Parathyroid adenoma (tissue), 2 donors: ENCODE measurements around the gene SCNN1G.
A peak's percentile ranks its signal among the peaks of the same experiment; 100 is the strongest.

Source experiments
- H2AFZ ChIP-seq: fragments of 300-600 bp; sonication (generic); one replicate; pipeline ENCODE4 v1.7.0; 2017; ENCODE audit warnings: antibody characterized with exemption, mild to moderate bottlenecking
- H3K27ac ChIP-seq: fragments of 300-600 bp; sonication (generic); one replicate; pipeline ENCODE4 v1.7.0; 2017
- H3K27me3 ChIP-seq: fragments of 300-600 bp; sonication (generic); one replicate; pipeline ENCODE4 v1.7.0; 2017; ENCODE audit warnings: low read length; ENCODE audit not compliant: control insufficient read depth, insufficient read depth
- H3K36me3 ChIP-seq: fragments of 300-600 bp; sonication (generic); one replicate; pipeline ENCODE4 v1.7.0; 2017; ENCODE audit warnings: low read length; ENCODE audit not compliant: control insufficient read depth, insufficient read depth
- H3K4me1 ChIP-seq: fragments of 300-600 bp; sonication (generic); one replicate; pipeline ENCODE4 v1.7.0; 2017; ENCODE audit warnings: control low read depth
- H3K4me2 ChIP-seq: fragments of 300-600 bp; sonication (generic); one replicate; pipeline ENCODE4 v1.7.0; 2017; ENCODE audit warnings: low read length
- H3K4me3 ChIP-seq: fragments of 300-600 bp; sonication (generic); one replicate; pipeline ENCODE4 v1.7.0; 2017; ENCODE audit warnings: low read depth, low read length
- H3K79me2 ChIP-seq: fragments of 300-600 bp; sonication (generic); one replicate; pipeline ENCODE4 v1.7.0; 2017; ENCODE audit warnings: control low read depth
- H3K9ac ChIP-seq: fragments of 300-600 bp; sonication (generic); one replicate; pipeline ENCODE4 v1.7.0; 2017; ENCODE audit warnings: mild to moderate bottlenecking
- H3K9me3 ChIP-seq: fragments of 300-600 bp; sonication (generic); one replicate; pipeline ENCODE4 v1.7.0; 2017; ENCODE audit warnings: low read length; ENCODE audit not compliant: control insufficient read depth
- TF ChIP-seq, protein P1 (sequence below): fragments of 300-600 bp; sonication (generic); IDR thresholded peaks from one replicate; pipeline ENCODE4 v1.7.0; 2017; ENCODE audit warnings: antibody characterized with exemption, mild to moderate bottlenecking
- donor health status: primary hyperparathyroidism.

The SCNN1G gene

DNA sequence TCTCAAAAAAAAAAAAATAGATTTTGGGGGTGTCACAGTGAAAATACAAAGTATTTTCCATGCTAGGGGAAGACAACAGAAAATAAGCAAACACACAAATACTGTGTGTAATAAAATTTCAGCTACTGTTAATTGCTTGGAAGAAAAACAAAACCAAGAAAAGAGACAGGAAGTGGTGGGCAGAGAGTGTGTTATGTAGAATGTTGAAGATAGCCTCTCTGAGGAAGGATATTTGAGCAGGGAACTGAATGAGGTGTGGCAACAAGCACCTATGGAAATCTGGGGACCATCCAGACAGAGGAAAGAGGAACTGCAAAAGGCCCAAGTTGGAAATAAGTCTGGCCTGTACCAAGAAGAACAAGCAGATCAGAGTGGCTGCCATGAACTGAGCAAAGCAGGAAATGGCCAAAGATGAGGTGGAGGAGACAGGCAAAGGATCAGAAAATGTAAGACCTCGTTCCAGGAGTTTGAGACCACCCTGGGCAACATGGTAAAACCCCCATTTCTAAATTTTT, 25.5 kb upstream of the SCNN1G start:
- Histone ChIP-seq H3K79me2 (no peaks in the 10 kb centered on the region), H3K27me3 (no peaks in the 10 kb centered on the region), H2AFZ (no peak overlapping the region), H3K4me1 (peaks cover 27% of the 10 kb centered on the region), H3K9ac (no peak overlapping the region), H3K4me2 (no peak overlapping the region), H3K9me3 (no peaks in the 10 kb centered on the region), H3K36me3 (no peaks in the 10 kb centered on the region), H3K4me3 (no peak overlapping the region), H3K27ac (no peak overlapping the region)
- TF ChIP-seq, protein P1, sequence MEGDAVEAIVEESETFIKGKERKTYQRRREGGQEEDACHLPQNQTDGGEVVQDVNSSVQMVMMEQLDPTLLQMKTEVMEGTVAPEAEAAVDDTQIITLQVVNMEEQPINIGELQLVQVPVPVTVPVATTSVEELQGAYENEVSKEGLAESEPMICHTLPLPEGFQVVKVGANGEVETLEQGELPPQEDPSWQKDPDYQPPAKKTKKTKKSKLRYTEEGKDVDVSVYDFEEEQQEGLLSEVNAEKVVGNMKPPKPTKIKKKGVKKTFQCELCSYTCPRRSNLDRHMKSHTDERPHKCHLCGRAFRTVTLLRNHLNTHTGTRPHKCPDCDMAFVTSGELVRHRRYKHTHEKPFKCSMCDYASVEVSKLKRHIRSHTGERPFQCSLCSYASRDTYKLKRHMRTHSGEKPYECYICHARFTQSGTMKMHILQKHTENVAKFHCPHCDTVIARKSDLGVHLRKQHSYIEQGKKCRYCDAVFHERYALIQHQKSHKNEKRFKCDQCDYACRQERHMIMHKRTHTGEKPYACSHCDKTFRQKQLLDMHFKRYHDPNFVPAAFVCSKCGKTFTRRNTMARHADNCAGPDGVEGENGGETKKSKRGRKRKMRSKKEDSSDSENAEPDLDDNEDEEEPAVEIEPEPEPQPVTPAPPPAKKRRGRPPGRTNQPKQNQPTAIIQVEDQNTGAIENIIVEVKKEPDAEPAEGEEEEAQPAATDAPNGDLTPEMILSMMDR, result no peak

DNA sequence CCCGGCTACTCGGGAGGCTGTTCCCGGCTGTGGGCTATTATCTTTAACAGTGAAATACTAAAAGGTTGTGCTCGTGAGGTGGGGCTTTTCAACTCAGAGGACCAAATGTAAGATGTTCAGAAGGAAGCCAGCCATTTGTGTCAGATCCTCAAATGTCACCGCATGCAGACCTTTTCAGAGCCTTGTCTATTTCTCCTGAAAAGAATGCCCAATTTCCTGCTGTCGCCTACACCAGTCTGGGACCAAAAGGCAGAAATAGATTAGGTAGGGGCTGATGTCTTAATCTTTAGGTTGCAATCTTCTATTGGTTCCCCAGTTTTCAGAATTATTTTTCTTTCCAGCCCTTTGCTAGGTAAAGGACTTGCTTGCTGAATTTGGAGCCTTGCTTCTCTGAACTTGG, 24.4 kb upstream of the SCNN1G start:
- H3K9ac ChIP-seq, result no peak overlapping the region
- H3K36me3 ChIP-seq, result no peaks in the 10 kb centered on the region
- no peak overlapping the region for H3K4me3 ChIP-seq
- no peaks in the 10 kb centered on the region for H3K27me3 ChIP-seq
- no peak overlapping the region for H3K27ac ChIP-seq
- H3K4me1 ChIP-seq, result peaks cover 27% of the 10 kb centered on the region
- no peak overlapping the region for H2AFZ ChIP-seq
- TF ChIP-seq, protein P1, result no peak
- no peak overlapping the region for H3K4me2 ChIP-seq
- H3K79me2 ChIP-seq, result no peaks in the 10 kb centered on the region
- H3K9me3 ChIP-seq, result no peaks in the 10 kb centered on the region

DNA sequence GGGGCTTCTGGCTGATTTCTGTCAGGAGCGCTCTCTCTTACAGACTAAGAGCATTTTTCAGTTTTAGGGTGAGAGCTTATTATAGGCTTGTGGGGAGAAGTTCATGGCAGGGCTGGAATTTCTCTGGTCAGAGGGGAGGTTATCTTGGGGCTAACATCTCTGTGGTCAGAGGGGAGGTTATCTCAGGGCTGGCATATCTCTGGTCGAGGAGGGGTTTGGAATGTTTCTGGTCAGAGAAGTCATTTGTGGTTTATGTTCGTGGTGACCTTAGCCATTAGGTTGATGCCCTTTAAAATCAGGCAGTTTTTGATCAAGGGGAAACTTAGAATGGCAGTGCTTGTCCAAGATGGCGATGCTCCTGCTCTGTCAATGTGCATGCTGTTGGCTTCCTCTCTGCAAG, 22.5 kb upstream of the SCNN1G start:
- Histone ChIP-seq H3K27ac (peak overlapping the region; percentile 66), H2AFZ (peak overlapping the region; percentile 35), H3K9ac (no peak overlapping the region), H3K27me3 (no peaks in the 10 kb centered on the region), H3K4me2 (peak overlapping the region; percentile 0), H3K79me2 (no peaks in the 10 kb centered on the region), H3K4me1 (peaks cover 17% of the 10 kb centered on the region), H3K4me3 (no peak overlapping the region), H3K9me3 (no peaks in the 10 kb centered on the region), H3K36me3 (no peaks in the 10 kb centered on the region)
- TF ChIP-seq, protein P1, result no peak

DNA sequence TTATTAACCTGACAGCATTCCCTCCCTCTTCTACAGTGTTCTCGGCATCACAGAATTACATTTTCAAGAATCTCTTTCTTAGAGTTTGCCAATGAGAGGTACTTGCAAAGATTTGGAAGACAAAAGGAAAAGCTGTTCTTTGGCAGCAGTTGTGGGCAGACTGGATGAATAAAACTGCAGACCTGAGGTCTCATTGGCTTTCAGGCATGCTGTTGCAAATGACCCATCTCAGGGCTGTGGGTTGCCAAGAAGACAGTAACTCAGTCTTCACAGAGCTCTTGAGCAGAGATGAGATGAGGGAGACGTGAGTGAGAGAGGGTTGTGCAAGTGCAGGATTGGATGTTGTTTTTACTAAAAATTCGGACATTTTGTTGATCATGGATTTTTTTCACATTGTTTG, 22.0 kb upstream of the SCNN1G start:
- no peaks in the 10 kb centered on the region for H3K79me2 ChIP-seq

DNA sequence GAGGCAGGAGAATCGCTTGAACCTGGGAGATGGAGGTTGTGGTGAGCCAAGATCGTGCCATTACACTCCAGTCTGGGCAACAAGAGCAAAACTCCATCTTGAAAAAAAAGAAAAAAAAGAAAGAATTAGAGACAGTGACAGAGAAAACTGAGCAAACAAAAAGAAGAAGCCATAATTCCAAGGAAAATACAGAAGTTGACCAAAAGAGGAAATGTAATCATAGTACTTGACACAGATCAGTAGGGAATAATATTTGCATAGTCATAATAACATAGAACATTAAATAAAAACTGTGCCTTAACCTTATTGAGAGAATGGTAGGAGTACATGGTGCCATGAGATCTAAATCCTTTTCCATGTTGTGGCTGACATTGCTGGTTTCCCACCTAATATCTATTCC, 18.6 kb upstream of the SCNN1G start:
- Histone ChIP-seq H3K9me3 (no peaks in the 10 kb centered on the region), H3K4me1 (peaks cover 10% of the 10 kb centered on the region), H3K4me2 (no peak overlapping the region), H3K4me3 (no peak overlapping the region), H3K27me3 (no peaks in the 10 kb centered on the region), H3K9ac (no peak overlapping the region), H3K36me3 (no peaks in the 10 kb centered on the region), H2AFZ (no peak overlapping the region), H3K27ac (no peak overlapping the region), H3K79me2 (no peaks in the 10 kb centered on the region)
- TF ChIP-seq, protein P1, result no peak

More for the DNA sequence above, 22.0 kb upstream of the SCNN1G start:
- no peak overlapping the region for H3K4me3 ChIP-seq
- H3K4me2 ChIP-seq, result peak overlapping the region; percentile 0
- H3K27ac ChIP-seq, result peak overlapping the region; percentile 66
- H3K4me1 ChIP-seq, result peaks cover 12% of the 10 kb centered on the region
- H3K36me3 ChIP-seq, result no peaks in the 10 kb centered on the region
- H3K9me3 ChIP-seq, result no peaks in the 10 kb centered on the region
- peak overlapping the region; percentile 35 for H2AFZ ChIP-seq
- H3K9ac ChIP-seq, result no peak overlapping the region
- no peaks in the 10 kb centered on the region for H3K27me3 ChIP-seq
- TF ChIP-seq, protein P1, result no peak
